ENCODE measurements around the gene NCAPD2. TPM values are rescaled to one million over a fixed set of nuclear protein-coding genes. Genes with fewer than 3 reads are reported as not detected.

The NCAPD2 gene
- total RNA-seq, 1 experiment from 2014 or later, result 103 TPM

DNA sequence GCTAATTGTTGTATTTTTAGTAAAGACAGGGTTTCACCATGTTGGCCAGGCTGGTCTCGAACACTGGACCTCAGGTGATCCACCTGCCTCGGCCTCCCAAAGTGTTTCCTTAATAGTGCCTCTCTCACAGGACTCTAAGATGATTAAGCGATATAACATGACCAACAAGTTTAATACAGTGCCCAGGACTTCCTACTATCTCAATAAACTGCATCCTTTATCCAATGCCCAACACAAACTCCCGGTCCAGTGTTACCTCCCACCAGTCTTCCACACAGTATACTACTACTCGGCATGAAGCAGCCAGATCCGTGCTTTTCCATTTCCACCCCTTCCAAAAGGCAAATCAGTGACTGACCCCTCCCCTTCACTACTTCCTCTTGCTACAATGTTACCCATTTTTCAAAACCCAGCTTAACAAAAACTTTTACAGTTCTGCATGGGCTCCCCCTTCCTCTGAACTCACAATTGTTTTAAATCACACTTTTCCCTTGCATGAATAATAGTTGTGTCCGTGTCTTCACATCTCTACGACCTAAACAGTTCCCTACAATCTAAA lies 73.3 kb downstream of the NCAPD2 start:
- H3K79me2 ChIP-seq (ENCODE audit: low read length), result peaks cover 55% of the 10 kb centered on the region
- H3K4me1 ChIP-seq (ENCODE audit: low read length), result peaks cover 38% of the 10 kb centered on the region
- peak overlapping the region; percentile 87 for H3K9ac ChIP-seq (ENCODE audit: low read length)
- H3K4me3 ChIP-seq (ENCODE audit: low read length), result peak overlapping the region; percentile 85
- H2AFZ ChIP-seq (ENCODE audit: low read length), result no peak overlapping the region
- peak; percentile 73 for DNase-seq
- H3K9me2 ChIP-seq (replicated peaks; ENCODE audit: insufficient read depth, low read length), result no peaks in the 10 kb centered on the region
- peaks cover 52% of the 10 kb centered on the region for H3K36me3 ChIP-seq (ENCODE audit: insufficient read depth, low read length)
- peak overlapping the region; percentile 89 for H3K4me2 ChIP-seq (ENCODE audit: low read depth, low read length, poor library complexity, severe bottlenecking)
- no peaks in the 10 kb centered on the region for H3K27me3 ChIP-seq (ENCODE audit: low read length)
- peak overlapping the region; percentile 87 for H3K27ac ChIP-seq (ENCODE audit: low read length)
- no peaks in the 10 kb centered on the region for H3K9me3 ChIP-seq (ENCODE audit: low read length)
- peaks cover 25% of the 10 kb centered on the region; the same call in 1 of the 2 replicates for H4K20me1 ChIP-seq (ENCODE audit: insufficient read depth, low read depth, low read length)

DNA sequence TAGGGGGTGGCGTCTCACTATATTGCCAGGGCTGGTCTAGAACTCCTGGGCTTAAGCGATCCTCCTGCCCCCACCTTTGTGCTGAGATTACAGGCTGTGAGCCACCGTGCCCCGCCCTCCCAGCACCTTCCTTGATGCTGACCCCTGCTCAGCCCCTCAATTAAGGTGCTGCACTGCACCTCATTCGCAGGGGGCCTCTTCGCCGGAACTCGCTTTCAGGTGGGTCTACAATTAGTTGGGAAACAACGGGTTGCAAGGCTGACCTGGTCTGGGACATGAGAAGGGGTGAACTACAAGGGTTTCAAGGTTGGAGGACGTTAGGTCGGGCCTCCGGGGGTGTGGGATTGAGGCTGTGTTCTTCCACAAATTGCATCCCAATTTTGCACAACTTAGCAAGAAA lies 75.4 kb downstream of the NCAPD2 start:
- no peak for DNase-seq
- peaks cover 39% of the 10 kb centered on the region for H3K79me2 ChIP-seq (ENCODE audit: low read length)
- H3K4me2 ChIP-seq (ENCODE audit: low read depth, low read length, poor library complexity, severe bottlenecking), result peak overlapping the region; percentile 89
- peaks cover 38% of the 10 kb centered on the region for H3K4me1 ChIP-seq (ENCODE audit: low read length)
- H3K27me3 ChIP-seq (ENCODE audit: low read length), result no peaks in the 10 kb centered on the region
- no peak overlapping the region for H2AFZ ChIP-seq (ENCODE audit: low read length)
- H3K9ac ChIP-seq (ENCODE audit: low read length), result peak overlapping the region; percentile 87; the same call in 1 of the 2 replicates
- H3K36me3 ChIP-seq (ENCODE audit: insufficient read depth, low read length), result peaks cover 49% of the 10 kb centered on the region
- no peaks in the 10 kb centered on the region for H3K9me3 ChIP-seq (ENCODE audit: low read length)
- peak overlapping the region; percentile 85; the same call in 1 of the 2 replicates for H3K4me3 ChIP-seq (ENCODE audit: low read length)
- H3K9me2 ChIP-seq (replicated peaks; ENCODE audit: insufficient read depth, low read length), result no peaks in the 10 kb centered on the region
- no peak overlapping the region for H3K27ac ChIP-seq (ENCODE audit: low read length)
- H4K20me1 ChIP-seq (ENCODE audit: insufficient read depth, low read depth, low read length), result peaks cover 14% of the 10 kb centered on the region; the same call in 1 of the 2 replicates

DNA sequence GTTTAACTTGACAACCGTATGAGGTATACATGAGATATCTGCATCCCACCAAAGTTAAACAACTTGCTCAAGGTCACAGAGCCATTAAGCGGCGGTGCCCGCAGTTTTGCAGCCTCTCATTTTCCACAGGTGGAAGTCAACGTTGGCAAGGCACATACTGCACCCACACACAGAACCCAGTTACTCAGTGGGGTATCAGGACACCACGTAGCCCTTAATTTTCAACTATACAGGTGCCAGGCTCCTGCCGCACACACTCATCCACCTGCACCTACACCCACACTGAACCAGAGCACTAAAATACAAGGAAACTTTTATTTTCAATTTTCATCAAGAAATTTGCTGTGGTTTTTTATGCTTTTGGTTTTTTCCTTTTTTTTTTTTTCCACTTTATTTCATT lies 75.9 kb downstream of the NCAPD2 start:
- H3K27ac ChIP-seq (ENCODE audit: low read length), result no peak overlapping the region
- H2AFZ ChIP-seq (ENCODE audit: low read length), result no peak overlapping the region
- H3K9me2 ChIP-seq (replicated peaks; ENCODE audit: insufficient read depth, low read length), result no peaks in the 10 kb centered on the region
- H3K36me3 ChIP-seq (ENCODE audit: insufficient read depth, low read length), result peaks cover 50% of the 10 kb centered on the region
- H3K79me2 ChIP-seq (ENCODE audit: low read length), result peaks cover 39% of the 10 kb centered on the region
- H3K9me3 ChIP-seq (ENCODE audit: low read length), result no peaks in the 10 kb centered on the region
- DNase-seq, result no peak
- H3K4me2 ChIP-seq (ENCODE audit: low read depth, low read length, poor library complexity, severe bottlenecking), result peak overlapping the region; percentile 89
- H3K4me1 ChIP-seq (ENCODE audit: low read length), result peaks cover 38% of the 10 kb centered on the region
- H3K4me3 ChIP-seq (ENCODE audit: low read length), result peak overlapping the region; percentile 85; the same call in 1 of the 2 replicates
- H3K9ac ChIP-seq (ENCODE audit: low read length), result 0 out of 2 replicates have a peak overlapping the region, but pooled peaks have one; percentile 87
- H3K27me3 ChIP-seq (ENCODE audit: low read length), result no peaks in the 10 kb centered on the region
- H4K20me1 ChIP-seq (ENCODE audit: insufficient read depth, low read depth, low read length), result peaks cover 14% of the 10 kb centered on the region; the same call in 1 of the 2 replicates

DNA sequence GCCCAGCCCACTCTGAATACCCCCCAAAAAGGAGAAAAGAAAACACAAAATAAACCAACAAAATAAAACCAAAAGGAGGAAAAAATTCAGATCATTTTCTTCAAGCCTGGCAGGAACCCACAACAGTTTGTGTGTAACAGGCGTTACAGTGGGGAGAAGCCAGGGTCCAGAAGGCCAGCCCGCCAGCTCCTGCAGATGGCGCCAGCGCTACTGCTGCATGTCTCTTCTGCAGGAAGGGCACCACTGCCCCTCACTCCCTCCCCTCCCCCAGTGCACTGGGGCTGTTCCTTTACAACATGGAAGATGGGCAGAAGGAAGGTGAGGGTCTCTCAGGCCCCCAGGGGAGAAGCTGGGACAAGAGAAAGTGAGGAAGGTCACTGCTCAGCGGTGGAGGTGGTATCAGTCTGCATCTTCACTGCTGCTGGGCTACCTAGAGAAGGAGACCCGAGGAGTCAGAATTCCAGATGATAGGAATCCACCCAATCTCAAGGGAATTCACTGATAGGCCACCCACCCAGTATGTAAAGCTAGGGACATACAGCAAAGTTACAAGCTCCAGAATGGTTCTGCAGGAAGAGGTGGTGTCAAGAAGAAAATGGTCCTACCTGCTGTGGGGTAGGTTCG lies 76.5 kb downstream of the NCAPD2 start:
- peaks cover 51% of the 10 kb centered on the region for H3K36me3 ChIP-seq (ENCODE audit: insufficient read depth, low read length)
- no peak overlapping the region for H3K27ac ChIP-seq (ENCODE audit: low read length)
- no peaks in the 10 kb centered on the region for H3K9me2 ChIP-seq (replicated peaks; ENCODE audit: insufficient read depth, low read length)
- H3K4me1 ChIP-seq (ENCODE audit: low read length), result peaks cover 38% of the 10 kb centered on the region
- no peak overlapping the region for H3K9ac ChIP-seq (ENCODE audit: low read length)
- peaks cover 38% of the 10 kb centered on the region for H3K79me2 ChIP-seq (ENCODE audit: low read length)
- no peak overlapping the region for H2AFZ ChIP-seq (ENCODE audit: low read length)
- H3K9me3 ChIP-seq (ENCODE audit: low read length), result no peaks in the 10 kb centered on the region
- peak; percentile 79 for DNase-seq
- peak overlapping the region; percentile 8 for H3K4me2 ChIP-seq (ENCODE audit: low read depth, low read length, poor library complexity, severe bottlenecking)
- H4K20me1 ChIP-seq (ENCODE audit: insufficient read depth, low read depth, low read length), result peaks cover 14% of the 10 kb centered on the region; the same call in 1 of the 2 replicates
- no peak overlapping the region for H3K4me3 ChIP-seq (ENCODE audit: low read length)
- H3K27me3 ChIP-seq (ENCODE audit: low read length), result no peaks in the 10 kb centered on the region

DNA sequence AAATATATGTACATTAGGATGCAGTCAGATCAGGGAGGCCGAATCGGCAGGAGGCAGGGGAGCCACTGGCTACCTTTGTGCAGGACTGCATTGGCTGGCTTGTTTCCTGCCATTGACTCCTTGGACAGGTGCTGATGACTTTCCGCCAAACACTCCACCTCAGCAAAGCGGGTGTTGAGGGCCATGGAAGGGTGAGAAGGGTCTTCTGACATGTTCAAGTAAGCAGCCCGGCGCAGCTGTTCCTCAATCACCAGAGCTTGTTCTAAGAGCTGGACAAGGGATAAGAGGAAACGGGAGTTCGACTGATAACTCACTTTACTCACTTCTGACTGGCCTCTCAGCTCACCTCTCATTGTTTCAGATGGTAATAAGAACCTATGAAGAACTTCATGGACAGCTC lies 79.1 kb downstream of the NCAPD2 start:
- Histone ChIP-seq H3K27ac (ENCODE audit: low read length) (no peak overlapping the region), H3K4me2 (ENCODE audit: low read depth, low read length, poor library complexity, severe bottlenecking) (no peak overlapping the region), H3K36me3 (ENCODE audit: insufficient read depth, low read length) (peaks cover 47% of the 10 kb centered on the region; the same call in 1 of the 2 replicates), H3K79me2 (ENCODE audit: low read length) (peaks cover 11% of the 10 kb centered on the region), H2AFZ (ENCODE audit: low read length) (no peak overlapping the region), H4K20me1 (ENCODE audit: insufficient read depth, low read depth, low read length) (0 out of 2 replicates have a peak, but pooled peaks cover 6% of the 10 kb centered on the region), H3K4me1 (ENCODE audit: low read length) (peaks cover 25% of the 10 kb centered on the region), H3K9me2 (replicated peaks; ENCODE audit: insufficient read depth, low read length) (no peaks in the 10 kb centered on the region), H3K27me3 (ENCODE audit: low read length) (no peaks in the 10 kb centered on the region), H3K9me3 (ENCODE audit: low read length) (no peaks in the 10 kb centered on the region), H3K4me3 (ENCODE audit: low read length) (no peak overlapping the region), H3K9ac (ENCODE audit: low read length) (no peak overlapping the region)
- DNase-seq, result no peak

DNA sequence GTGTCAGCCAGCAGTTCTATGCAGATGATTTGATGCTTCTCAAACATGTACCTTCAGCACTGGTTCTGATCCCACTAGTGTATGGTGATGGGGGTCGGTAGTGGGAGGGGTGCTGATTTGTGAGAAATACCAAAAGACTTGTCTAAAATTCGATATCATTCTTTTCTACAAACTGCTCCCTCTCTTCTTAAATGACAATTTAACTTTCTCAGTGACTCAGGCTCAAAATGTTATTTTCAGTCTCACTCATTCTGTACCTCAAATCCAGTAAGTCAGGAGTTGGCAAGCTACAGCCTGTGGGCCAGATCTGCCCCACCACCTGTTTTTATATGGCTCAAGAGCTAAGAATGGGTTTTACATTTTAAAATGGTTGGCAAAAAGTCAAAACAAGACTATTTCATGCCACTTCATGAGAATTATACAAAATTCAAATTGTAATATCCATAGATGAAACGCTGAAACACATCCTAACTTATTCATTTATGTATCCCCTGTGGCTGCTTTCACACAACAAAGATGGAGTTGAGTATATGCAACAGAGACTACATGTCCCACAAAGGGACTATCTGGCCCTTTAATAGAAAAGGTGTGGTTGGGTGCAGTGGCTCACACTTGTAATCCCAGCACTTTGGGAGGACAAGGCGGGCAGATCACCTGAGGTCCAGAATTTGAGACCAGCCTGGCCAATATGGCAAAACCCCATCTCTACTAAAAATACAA lies 80.8 kb downstream of the NCAPD2 start:
- Histone ChIP-seq H3K27ac (ENCODE audit: low read length) (no peak overlapping the region), H3K4me2 (ENCODE audit: low read depth, low read length, poor library complexity, severe bottlenecking) (no peak overlapping the region), H3K27me3 (ENCODE audit: low read length) (no peaks in the 10 kb centered on the region), H3K36me3 (ENCODE audit: insufficient read depth, low read length) (peaks cover 57% of the 10 kb centered on the region; the same call in 1 of the 2 replicates), H3K9ac (ENCODE audit: low read length) (no peak overlapping the region), H3K9me2 (replicated peaks; ENCODE audit: insufficient read depth, low read length) (no peaks in the 10 kb centered on the region), H2AFZ (ENCODE audit: low read length) (no peak overlapping the region), H3K4me3 (ENCODE audit: low read length) (no peak overlapping the region), H3K9me3 (ENCODE audit: low read length) (no peaks in the 10 kb centered on the region), H4K20me1 (ENCODE audit: insufficient read depth, low read depth, low read length) (0 out of 2 replicates have a peak, but pooled peaks cover 6% of the 10 kb centered on the region), H3K4me1 (ENCODE audit: low read length) (peaks cover 12% of the 10 kb centered on the region), H3K79me2 (ENCODE audit: low read length) (0 out of 2 replicates have a peak, but pooled peaks cover 4% of the 10 kb centered on the region)
- DNase-seq, result no peak

DNA sequence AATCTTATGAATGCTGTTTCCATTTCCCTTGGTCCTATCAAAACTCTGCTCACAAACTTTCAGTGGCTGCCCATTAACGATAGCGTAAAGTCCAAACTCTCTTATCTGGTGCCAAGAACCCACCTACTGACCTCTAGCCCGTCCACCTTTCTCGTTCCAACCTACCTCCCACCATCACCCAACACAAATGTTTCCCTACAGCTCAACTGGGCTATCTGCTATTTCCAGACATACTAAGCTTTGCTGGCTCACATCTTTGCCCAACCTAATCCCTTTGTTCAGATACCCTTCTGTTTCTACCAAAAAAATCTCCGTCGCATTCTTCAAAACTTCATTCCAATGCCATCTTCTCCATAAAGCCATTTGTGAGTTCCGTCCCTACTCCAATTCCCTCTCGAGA lies 81.7 kb downstream of the NCAPD2 start:
- Histone ChIP-seq H3K9me2 (replicated peaks; ENCODE audit: insufficient read depth, low read length) (no peaks in the 10 kb centered on the region), H3K27me3 (ENCODE audit: low read length) (no peaks in the 10 kb centered on the region), H3K27ac (ENCODE audit: low read length) (no peak overlapping the region), H3K9ac (ENCODE audit: low read length) (no peak overlapping the region), H3K79me2 (ENCODE audit: low read length) (no peaks in the 10 kb centered on the region), H2AFZ (ENCODE audit: low read length) (no peak overlapping the region), H3K36me3 (ENCODE audit: insufficient read depth, low read length) (peaks cover 59% of the 10 kb centered on the region; the same call in 1 of the 2 replicates), H3K4me3 (ENCODE audit: low read length) (no peak overlapping the region), H3K4me2 (ENCODE audit: low read depth, low read length, poor library complexity, severe bottlenecking) (no peak overlapping the region), H3K9me3 (ENCODE audit: low read length) (no peaks in the 10 kb centered on the region), H4K20me1 (ENCODE audit: insufficient read depth, low read depth, low read length) (0 out of 2 replicates have a peak, but pooled peaks cover 6% of the 10 kb centered on the region), H3K4me1 (ENCODE audit: low read length) (peaks cover 5% of the 10 kb centered on the region)
- no peak for DNase-seq

Data from Karpas-422 (cell line).